Spleen (tissue), 11 donors: ENCODE data around the gene CCDC38. TPM values are rescaled to one million over a fixed set of nuclear protein-coding genes. Genes with fewer than 3 reads are reported as not detected.

Experiments used
- DNase-seq: peaks from one replicate; pipeline ENCODE4 v3.0.0-alpha.2; 2020
- H3K27ac ChIP-seq, 8 donors: fragments of 200-600 bp; sonication (generic) in 7 of 8; 1 replicate in 4 of 8; 2 replicates in 4 of 8; pipeline versions ENCODE4 v1.5.0 to v1.8.0; 2016 to 2021; ENCODE audit warnings: inconsistent platforms in 4 of 8, mild to moderate bottlenecking in 4 of 8, moderate library complexity in 1 of 8
- H3K27me3 ChIP-seq, 7 donors: fragments of 200-600 bp; sonication (generic) in 6 of 7; replicated peaks in 1 of 7; 1 replicate in 4 of 7; 2 replicates in 3 of 7; pipeline versions ENCODE4 v1.5.0 to v1.8.0; 2016 to 2021; ENCODE audit warnings: inconsistent platforms in 3 of 7, mild to moderate bottlenecking in 1 of 7
- H3K36me3 ChIP-seq, 6 donors: fragments of 200-600 bp; sonication (generic) in 5 of 6; 1 replicate in 4 of 6; 2 replicates in 2 of 6; pipeline versions ENCODE4 v1.5.0 to v1.8.0; 2016 to 2021; ENCODE audit warnings: inconsistent platforms in 2 of 6
- H3K4me1 ChIP-seq, 6 donors: fragments of 200-600 bp; sonication (generic) in 5 of 6; 1 replicate in 3 of 6; 2 replicates in 3 of 6; pipeline versions ENCODE4 v1.5.0 to v1.8.0; 2016 to 2021; ENCODE audit warnings: inconsistent platforms in 3 of 6
- H3K4me3 ChIP-seq, 8 donors: fragments of 200-600 bp; sonication (generic) in 7 of 8; 1 replicate in 4 of 8; 2 replicates in 4 of 8; pipeline versions ENCODE4 v1.5.0 to v1.8.0; 2016 to 2021; ENCODE audit warnings: inconsistent platforms in 4 of 8, mild to moderate bottlenecking in 4 of 8, moderate library complexity in 2 of 8
- H3K9me3 ChIP-seq, 8 donors: fragments of 200-600 bp; sonication (generic) in 7 of 8; 1 replicate in 4 of 8; 2 replicates in 4 of 8; pipeline versions ENCODE4 v1.5.0 to v1.8.0; 2016 to 2021; ENCODE audit warnings: inconsistent platforms in 4 of 8
- POLR2A ChIP-seq, 3 donors: fragments of 450-650 bp; IDR thresholded peaks; one replicate each; pipeline ENCODE4 v1.5.1; 2017; ENCODE audit warnings: antibody characterized with exemption in 3 of 3, mild to moderate bottlenecking in 1 of 3
- POLR2AphosphoS5 ChIP-seq, 3 donors: sonication (generic); formaldehyde crosslinking; IDR thresholded peaks; one replicate each; pipeline ENCODE4 v1.5.1; 2017; ENCODE audit warnings: antibody characterized with exemption in 3 of 3
- WGBS, 5 donors: extraction: QIAGEN DNeasy Blood & Tissue Kit in 3 of 5; methylation state at CpG; one replicate each; pipeline versions ENCODE4 v1.1.5 to v1.1.7; 2013 to 2018; 5-methylcytosine and 5-hydroxymethylcytosine counted together
- intact Hi-C: fragments of 100-400 bp; cut with DNase I; formaldehyde crosslinking; loops from one replicate; pipeline ENCODE4 v1.15.0; 2023; ENCODE audit warnings: low total_unique reads
- polyA plus RNA-seq, 3 donors: library from polyadenylated mRNA; stranded (reverse); fragments of 200-250 nt; gene quantifications; one replicate each; pipeline ENCODE4 v1.2.1, GENCODE V29; 2013
- total RNA-seq, 7 donors: library from RNA; depleted of rRNA in 3 of 7; stranded (reverse); fragments of >200 nt in 3 of 7; fragmentation: NEBNext Ultra II Directional in 4 of 7; extraction: Animal tissue kit (Norgen Biotek cat#: 25700) in 4 of 7; gene quantifications; one replicate each; pipeline versions ENCODE4 v1.1.0 to v1.2.1, GENCODE V29; 2016 to 2021
- TF ChIP-seq, protein P1 (sequence below), 11 experiments: fragments of 200-600 bp in 7 of 11; fragments of 450-650 bp in 4 of 11; sonication (generic) in 4 of 11; IDR thresholded peaks in 8 of 11; conservative IDR thresholded peaks in 3 of 11; 1 replicate in 7 of 11; 2 replicates in 4 of 11; pipeline versions ENCODE4 v1.4.0 to v1.8.0; 2016 to 2021; ENCODE audit warnings: antibody characterized with exemption in 11 of 11, inconsistent platforms in 4 of 11, mild to moderate bottlenecking in 1 of 11
- donor health status: healthy with polysubstance abuse.
- donor health status: DM: no; HTN: no; CAD: no; lungs with moderate emphysema.
- donor health status: DM: no; HTN: no; CAD: no.
- donor health status: Bipolar disorder and iron deficiency.
- donor health status: healthy.
- donor health status: DM: no; HTN: no; CAD: no.
- donor health status: DM: yes; HTN: yes; CAD: no.

Gene CCDC38
- total and polyA plus RNA-seq, 10 donors, result 0.34 to 2.1 (median 0.86) TPM; not detected in 1

GRCh38 chr12:95980437-95980836 is 38.0 kb upstream of the CCDC38 start:
- DNase-seq, result no peak
- WGBS, 5 donors, result 92 to 95% (median 93%) methylated on average over 5 of the region's 5 CpGs
- Histone ChIP-seq H3K27me3 (no peaks in the 10 kb centered on the region), H3K4me3 (no peak overlapping the region), H3K27ac (no peak overlapping the region), H3K36me3 (peaks cover 0 to 78% (median 0%) of the 10 kb centered on the region in 6 donors), H3K4me1 (no peaks in the 10 kb centered on the region), H3K9me3 (no peaks in the 10 kb centered on the region)
- intact Hi-C loops, result no loop called here
- TF ChIP-seq POLR2AphosphoS5 (IDR thresholded peaks at IDR 0.05) (no peak), POLR2A (IDR thresholded peaks at IDR 0.05) (no peak)
- TF ChIP-seq, protein P1, sequence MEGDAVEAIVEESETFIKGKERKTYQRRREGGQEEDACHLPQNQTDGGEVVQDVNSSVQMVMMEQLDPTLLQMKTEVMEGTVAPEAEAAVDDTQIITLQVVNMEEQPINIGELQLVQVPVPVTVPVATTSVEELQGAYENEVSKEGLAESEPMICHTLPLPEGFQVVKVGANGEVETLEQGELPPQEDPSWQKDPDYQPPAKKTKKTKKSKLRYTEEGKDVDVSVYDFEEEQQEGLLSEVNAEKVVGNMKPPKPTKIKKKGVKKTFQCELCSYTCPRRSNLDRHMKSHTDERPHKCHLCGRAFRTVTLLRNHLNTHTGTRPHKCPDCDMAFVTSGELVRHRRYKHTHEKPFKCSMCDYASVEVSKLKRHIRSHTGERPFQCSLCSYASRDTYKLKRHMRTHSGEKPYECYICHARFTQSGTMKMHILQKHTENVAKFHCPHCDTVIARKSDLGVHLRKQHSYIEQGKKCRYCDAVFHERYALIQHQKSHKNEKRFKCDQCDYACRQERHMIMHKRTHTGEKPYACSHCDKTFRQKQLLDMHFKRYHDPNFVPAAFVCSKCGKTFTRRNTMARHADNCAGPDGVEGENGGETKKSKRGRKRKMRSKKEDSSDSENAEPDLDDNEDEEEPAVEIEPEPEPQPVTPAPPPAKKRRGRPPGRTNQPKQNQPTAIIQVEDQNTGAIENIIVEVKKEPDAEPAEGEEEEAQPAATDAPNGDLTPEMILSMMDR (IDR thresholded peaks at IDR 0.05 in 8 of 11, conservative IDR thresholded peaks at IDR 0.05 in 3 of 11), result no peak

- 87 to 95% (median 91%) methylated on average over 3 of the region's 3 CpGs for WGBS, 5 donors
- no peak overlapping the region for H3K4me3 ChIP-seq
- peaks cover 0 to 94% (median 0%) of the 10 kb centered on the region in 6 donors for H3K36me3 ChIP-seq
- intact Hi-C loops, result no loop called here
- H3K27me3 ChIP-seq, result no peaks in the 10 kb centered on the region
- no peaks in the 10 kb centered on the region for H3K4me1 ChIP-seq
- no peaks in the 10 kb centered on the region for H3K9me3 ChIP-seq
- H3K27ac ChIP-seq, result no peak overlapping the region
- no peak for DNase-seq
- TF ChIP-seq POLR2AphosphoS5 (IDR thresholded peaks at IDR 0.05), result no peak
- TF ChIP-seq, protein P1 (IDR thresholded peaks at IDR 0.05 in 8 of 11, conservative IDR thresholded peaks at IDR 0.05 in 3 of 11), result no peak
These were observed 36.4 kb upstream of the CCDC38 start for GRCh38 chr12:95978774-95979173.

DNA sequence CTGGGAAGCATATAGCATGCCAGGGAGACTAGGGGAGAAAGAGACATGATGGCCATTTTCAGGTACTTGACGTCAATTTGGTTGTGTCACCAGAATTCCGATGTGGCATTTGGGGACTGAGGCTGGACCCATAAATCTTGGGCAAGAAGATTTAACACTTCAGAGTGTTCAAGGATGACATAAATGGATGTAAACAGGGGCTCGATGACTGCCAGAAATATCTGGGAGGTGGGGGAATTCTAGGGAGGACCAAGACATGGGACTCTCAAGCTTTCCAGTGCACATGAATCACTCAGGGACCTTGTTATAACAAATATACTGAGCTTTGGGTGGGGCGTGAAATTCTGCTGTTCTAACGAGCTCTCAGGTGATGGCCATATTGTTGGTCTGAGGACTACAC is 35.9 kb upstream of the CCDC38 start:
- H3K4me3 ChIP-seq, result no peak overlapping the region
- TF ChIP-seq, protein P1 (IDR thresholded peaks at IDR 0.05 in 8 of 11, conservative IDR thresholded peaks at IDR 0.05 in 3 of 11), result no peak
- TF ChIP-seq POLR2AphosphoS5 (IDR thresholded peaks at IDR 0.05), result no peak
- TF ChIP-seq POLR2A (IDR thresholded peaks at IDR 0.05), result no peak
- 85 to 97% (median 93%) methylated on average over 5 of the region's 5 CpGs for WGBS, 5 donors
- H3K36me3 ChIP-seq, result peaks cover 0 to 94% (median 0%) of the 10 kb centered on the region in 6 donors
- DNase-seq, result no peak
- no peaks in the 10 kb centered on the region for H3K9me3 ChIP-seq
- intact Hi-C loops, result no loop called here
- H3K27me3 ChIP-seq, result no peaks in the 10 kb centered on the region
- H3K4me1 ChIP-seq, result no peaks in the 10 kb centered on the region
- H3K27ac ChIP-seq, result no peak overlapping the region

GRCh38 chr12:95977764-95978305 is 35.4 kb upstream of the CCDC38 start:
- intact Hi-C loops, result no loop called here
- DNase-seq, result no peak
- H3K9me3 ChIP-seq, result no peaks in the 10 kb centered on the region
- no peaks in the 10 kb centered on the region for H3K4me1 ChIP-seq
- no peak overlapping the region for H3K4me3 ChIP-seq
- WGBS, 5 donors, result 77 to 97% (median 88%) methylated on average over 11 of the region's 11 CpGs
- no peak overlapping the region for H3K27ac ChIP-seq
- peaks cover 0 to 94% (median 0%) of the 10 kb centered on the region in 6 donors for H3K36me3 ChIP-seq
- no peaks in the 10 kb centered on the region for H3K27me3 ChIP-seq
- TF ChIP-seq POLR2A (IDR thresholded peaks at IDR 0.05) (no peak), POLR2AphosphoS5 (IDR thresholded peaks at IDR 0.05) (no peak)
- TF ChIP-seq, protein P1 (IDR thresholded peaks at IDR 0.05 in 8 of 11, conservative IDR thresholded peaks at IDR 0.05 in 3 of 11), result no peak
